ENCODE data around the gene SND1.

Gene SND1

GRCh38 chr7:127928852-127929251 is 276.9 kb downstream of the SND1 start:
- intact Hi-C loops (cut with DNase I), result no loop called here

DNA sequence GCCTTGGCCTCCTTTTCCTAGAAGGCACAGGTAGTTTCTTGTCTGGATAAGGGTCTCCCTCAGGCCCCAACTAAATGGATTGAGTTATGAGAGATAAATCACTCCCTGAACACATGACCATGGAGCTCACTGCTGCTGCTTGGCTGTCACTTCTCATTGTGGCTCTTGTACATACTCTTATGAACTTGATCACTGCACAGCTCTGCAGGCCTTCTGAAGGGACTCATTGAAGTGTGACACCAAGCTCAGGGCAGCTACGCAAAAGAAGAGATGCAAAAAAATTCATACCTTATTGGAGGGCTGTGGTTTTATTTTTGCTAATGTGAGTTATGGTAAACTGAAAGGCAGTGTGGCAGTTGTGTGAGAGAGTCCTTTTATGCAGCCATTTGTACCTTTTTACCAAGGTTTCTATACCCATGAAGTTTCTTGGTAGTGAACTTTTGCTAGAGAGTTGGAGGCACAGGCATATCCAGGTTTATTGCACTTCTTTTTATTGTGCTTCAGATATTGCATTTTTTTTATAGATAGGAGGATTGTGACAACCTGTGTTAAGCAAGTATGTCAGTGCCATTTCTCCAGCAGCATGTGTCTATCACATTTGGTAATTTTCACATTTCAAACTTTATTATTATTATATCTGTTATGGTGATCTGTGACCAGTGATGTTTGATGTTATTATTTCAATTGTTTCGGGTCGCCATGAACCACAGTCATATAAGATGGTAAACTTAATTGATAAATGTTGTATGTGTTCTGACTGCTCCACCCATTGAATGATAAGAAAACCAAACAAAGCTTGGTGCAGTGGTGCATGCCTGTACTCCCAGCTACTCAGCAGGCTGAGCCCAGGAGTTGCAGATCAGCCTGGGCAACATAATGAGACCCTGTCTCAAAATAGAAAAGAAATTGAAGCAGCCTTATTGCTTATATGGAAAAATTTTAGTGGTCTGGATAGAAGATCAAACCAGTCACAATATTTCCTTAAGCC is 278.6 kb downstream of the SND1 start:
- intact Hi-C loops (cut with DNase I), result no loop called here

More at GRCh38 chr7:127928852-127929251, 276.9 kb downstream of the SND1 start:
- DNase-seq, result no peak

GRCh38 chr7:127932076-127932475 is 280.1 kb downstream of the SND1 start:
- no peak for DNase-seq
- intact Hi-C loops (cut with DNase I), result no loop called here

More for the DNA sequence above, 278.6 kb downstream of the SND1 start:
- DNase-seq, result no peak

DNA sequence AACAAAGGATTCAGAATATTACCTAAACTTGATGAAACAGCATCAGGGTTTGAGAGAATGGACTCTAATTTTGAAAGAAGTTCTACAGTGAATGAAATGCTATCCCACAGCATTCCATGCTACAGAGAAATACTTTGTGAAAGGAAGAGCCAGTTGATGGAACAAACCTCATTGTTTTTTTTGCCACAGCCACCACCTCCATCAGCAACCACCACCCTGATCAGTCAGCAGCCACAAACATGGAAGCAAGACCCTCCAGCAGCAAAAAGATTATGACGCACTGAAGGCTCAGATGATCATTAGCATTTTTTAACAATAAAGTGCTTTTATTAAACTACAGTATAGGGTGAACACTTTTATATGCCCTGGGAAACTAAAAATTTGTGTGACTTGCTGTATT is 280.5 kb downstream of the SND1 start:
- intact Hi-C loops (cut with DNase I), result no loop called here
- no peak for DNase-seq

GRCh38 chr7:127933146-127933545 is 281.2 kb downstream of the SND1 start:
- no peak for DNase-seq
- intact Hi-C loops (cut with DNase I), result no loop called here

- DNase-seq, result no peak
- intact Hi-C loops (cut with DNase I), result no loop called here
These were observed 282.7 kb downstream of the SND1 start for GRCh38 chr7:127934711-127935110.

DNA sequence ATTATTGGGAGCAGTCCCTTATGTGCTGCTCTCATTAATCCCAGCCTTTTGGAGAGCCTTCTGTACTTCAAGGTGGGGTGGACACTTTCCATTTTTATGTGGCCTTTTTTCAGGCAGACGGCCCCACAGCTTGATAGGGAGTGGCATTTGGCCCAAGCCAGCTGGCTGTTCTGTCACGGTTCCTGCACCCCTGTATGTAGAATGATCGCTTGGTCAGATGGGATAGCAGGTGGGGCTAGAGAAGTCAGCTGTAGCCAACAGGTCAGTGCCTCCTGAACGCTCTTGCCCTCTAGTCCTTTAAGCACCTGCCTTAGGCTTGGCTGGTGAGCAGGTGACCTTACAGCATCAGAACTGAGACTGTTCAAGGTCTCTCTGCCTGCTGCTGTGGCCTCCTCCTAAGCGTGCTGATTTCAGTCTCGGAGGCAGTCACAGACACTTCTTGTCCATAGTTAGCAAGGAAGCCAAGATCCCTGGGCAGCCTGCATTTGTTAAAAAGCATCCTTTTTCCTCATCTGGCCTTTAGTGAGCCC is 283.9 kb downstream of the SND1 start:
- intact Hi-C loops (cut with DNase I), result no loop called here
- no peak for DNase-seq

GRCh38 chr7:127937066-127937680 is 285.2 kb downstream of the SND1 start:
- intact Hi-C loops (cut with DNase I), result no loop called here
- DNase-seq, result no peak

DNA sequence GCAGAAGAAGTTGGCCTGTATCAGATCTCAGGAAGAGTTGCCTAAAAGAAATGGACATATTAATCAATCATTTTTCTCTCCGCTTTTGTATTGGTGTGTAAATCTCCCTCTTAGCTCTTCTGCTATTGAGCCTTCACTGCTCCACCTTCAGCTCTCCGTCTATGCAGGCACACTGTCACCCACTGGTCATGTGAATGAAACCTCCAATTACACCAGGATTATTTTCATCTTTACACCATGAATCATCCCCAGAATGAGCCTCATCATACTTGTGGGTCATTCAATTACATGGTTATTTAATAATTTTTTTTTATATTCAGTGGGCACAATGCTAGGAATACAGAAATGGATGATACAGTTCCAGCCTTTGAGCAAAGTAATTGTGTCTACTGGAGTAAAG is 286.6 kb downstream of the SND1 start:
- intact Hi-C loops (cut with DNase I), result no loop called here
- peak in 5 of 42 donors; percentile 11 to 47 (median 17) for DNase-seq

GRCh38 chr7:127940381-127941160 is 288.6 kb downstream of the SND1 start:
- peak in 16 of 42 donors; percentile 2 to 49 (median 22) for DNase-seq
- intact Hi-C loops (cut with DNase I), result loop anchor here (10.0 kb wide), 2 partner anchors 84 to 274 kb away; no protein-coding TSS in a partner anchor

GRCh38 chr7:127941476-127942210 is 289.6 kb downstream of the SND1 start:
- DNase-seq, result no peak
- intact Hi-C loops (cut with DNase I), result loop anchor here (10.0 kb wide), 2 partner anchors 83 to 273 kb away; no protein-coding TSS in a partner anchor

- DNase-seq, result peak; percentile 51 to 92 (median 78)
These were observed 291.8 kb downstream of the SND1 start for GRCh38 chr7:127943541-127944521.

GRCh38 chr7:127946111-127946510 is 294.1 kb downstream of the SND1 start:
- intact Hi-C loops (cut with DNase I), result loop anchor here (10.0 kb wide), 2 partner anchors 79 to 269 kb away; no protein-coding TSS in a partner anchor

More at GRCh38 chr7:127943541-127944521, 291.8 kb downstream of the SND1 start:
- intact Hi-C loops (cut with DNase I), result loop anchor here (10.0 kb wide), 2 partner anchors 81 to 271 kb away; no protein-coding TSS in a partner anchor

GRCh38 chr7:127946847-127947246 is 294.9 kb downstream of the SND1 start:
- intact Hi-C loops (cut with DNase I), result loop anchor here (10.0 kb wide), 2 partner anchors 78 to 268 kb away; no protein-coding TSS in a partner anchor
- no peak for DNase-seq

More at GRCh38 chr7:127946111-127946510, 294.1 kb downstream of the SND1 start:
- no peak for DNase-seq

GRCh38 chr7:127948312-127948711 is 296.3 kb downstream of the SND1 start:
- intact Hi-C loops (cut with DNase I), result loop anchor here (10.0 kb wide), 2 partner anchors 76 to 266 kb away; no protein-coding TSS in a partner anchor
- no peak for DNase-seq

GRCh38 chr7:127948930-127949329 is 296.9 kb downstream of the SND1 start:
- intact Hi-C loops (cut with DNase I), result loop anchor here (10.0 kb wide), 2 partner anchors 76 to 266 kb away; no protein-coding TSS in a partner anchor

More at GRCh38 chr7:127948930-127949329, 296.9 kb downstream of the SND1 start:
- peak in 2 of 42 donors; percentile 14 to 20 for DNase-seq

Data from head of caudate nucleus (tissue), 42 donors.